GM21447 (cell line): ENCODE results near the gene TRIM13.
"Not testable (repeated sequence)": the region's sequence is repeated elsewhere in the genome, so short reads cannot be mapped to it uniquely, and the experiment has no call there.

Experiments
- ATAC-seq: cut with Tn5 transposase; IDR thresholded peaks from one replicate; pipeline ENCODE4 v1.9.1; 2021; ENCODE audit not compliant: unreplicated experiment

TRIM13 gene

DNA sequence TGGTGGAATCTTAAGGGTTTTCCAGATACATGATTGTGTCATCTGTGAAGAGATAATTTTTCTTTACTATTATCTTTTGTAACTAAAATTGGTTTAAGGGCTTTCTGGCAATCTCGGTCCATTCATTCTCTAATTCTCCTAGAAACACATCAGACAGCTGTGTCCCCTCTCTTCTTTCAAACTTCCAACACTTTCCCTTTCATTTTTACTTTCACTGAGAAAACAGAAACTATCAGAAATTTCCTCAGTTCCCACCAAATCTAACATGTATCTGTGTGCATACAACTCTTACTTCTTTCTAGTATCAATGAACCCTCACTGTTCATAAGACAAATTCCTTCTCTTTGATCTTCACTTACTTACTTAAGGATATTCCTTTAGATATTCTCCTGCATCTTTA lies 58.6 kb downstream of the TRIM13 start:
- ATAC-seq = no peak

DNA sequence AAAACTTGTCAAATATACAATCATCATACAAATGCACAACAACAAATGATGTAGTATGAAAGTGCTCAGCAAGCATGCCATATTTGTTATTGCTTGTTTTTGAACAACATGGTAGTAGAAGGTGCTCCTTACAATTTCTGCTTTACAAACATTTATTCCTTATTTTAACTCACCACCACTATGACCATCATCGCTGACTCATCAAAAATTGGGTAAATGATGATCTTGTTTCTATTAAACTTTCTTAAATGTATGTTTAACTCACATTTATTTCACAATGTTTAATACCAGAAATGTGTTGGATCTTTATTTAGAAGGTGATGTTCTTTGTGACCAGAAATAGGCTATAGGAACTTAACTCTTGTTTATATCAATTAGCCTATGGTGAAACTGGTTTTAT lies 63.9 kb downstream of the TRIM13 start:
- no peak for ATAC-seq

DNA sequence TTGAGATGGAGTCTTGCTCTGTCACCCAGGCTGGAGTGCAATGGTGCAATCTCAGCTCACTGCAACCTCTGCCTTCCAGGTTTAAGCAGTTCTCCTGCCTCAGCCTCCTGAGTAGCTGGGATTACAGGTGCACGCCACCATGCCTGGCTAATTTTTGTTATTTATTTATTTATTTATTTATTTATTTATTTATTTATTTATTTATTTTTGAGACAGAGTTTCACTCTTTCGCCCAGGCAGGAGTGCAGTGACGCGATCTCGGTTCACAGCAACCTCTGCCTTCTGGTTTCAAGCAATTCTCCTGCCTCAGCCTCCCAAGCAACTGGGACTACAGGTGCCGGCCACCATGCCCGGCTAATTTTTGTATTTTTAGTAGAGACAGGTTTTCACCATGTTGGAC lies 65.5 kb downstream of the TRIM13 start:
- not testable (repeated sequence) for ATAC-seq

DNA sequence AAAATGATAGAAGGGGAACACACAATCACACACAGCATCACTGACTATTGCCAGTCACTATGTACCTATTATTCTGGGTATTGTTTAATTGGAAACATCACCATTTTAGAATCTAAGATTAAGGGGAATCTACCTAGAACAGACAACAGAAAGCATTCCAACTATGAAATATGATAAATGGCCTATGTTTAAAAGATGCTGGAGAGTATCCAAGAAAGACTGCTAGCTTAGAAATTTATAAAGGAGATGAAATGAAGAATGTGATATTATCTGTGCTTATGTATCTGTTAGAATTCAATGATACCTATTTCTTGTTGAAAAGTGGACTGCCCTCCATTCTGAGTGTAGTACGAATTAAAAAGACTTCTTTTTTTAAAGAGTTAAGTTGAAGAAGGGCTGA lies 68.9 kb downstream of the TRIM13 start:
- no peak for ATAC-seq
